Gastrocnemius medialis (tissue), 4 donors: ENCODE results near the gene OR51B4.

Source experiments
- CTCF ChIP-seq, 5 experiments: fragments of 450-650 bp in 3 of 5; fragments of 200-600 bp in 2 of 5; sonication (generic) in 2 of 5; IDR thresholded peaks in 4 of 5; conservative IDR thresholded peaks in 1 of 5; 1 replicate in 4 of 5; 2 replicates in 1 of 5; pipeline ENCODE4 v1.5.1; 2016 to 2019; ENCODE audit warnings: antibody characterized with exemption in 5 of 5, mild to moderate bottlenecking in 3 of 5, moderate library complexity in 3 of 5
- POLR2A ChIP-seq, 2 donors: fragments of 450-650 bp; IDR thresholded peaks; one replicate each; pipeline ENCODE4 v1.6.1; 2017; ENCODE audit warnings: antibody characterized with exemption in 2 of 2, mild to moderate bottlenecking in 2 of 2, moderate library complexity in 2 of 2

- TF ChIP-seq POLR2A (IDR thresholded peaks at IDR 0.05) (no peak), CTCF (IDR thresholded peaks at IDR 0.05 in 4 of 5, conservative IDR thresholded peaks at IDR 0.05 in 1 of 5) (no peak)
These were observed 18.7 kb downstream of the OR51B4 start for GRCh38 chr11:5283086-5283485.
